8988T (cell line): ENCODE results near the gene FGF14.
A peak's percentile ranks its signal among the peaks of the same experiment; 100 is the strongest.

Experiments used
- DNase-seq: peaks from one replicate; pipeline ENCODE4 v3.0.0; 2011

Gene FGF14

DNA sequence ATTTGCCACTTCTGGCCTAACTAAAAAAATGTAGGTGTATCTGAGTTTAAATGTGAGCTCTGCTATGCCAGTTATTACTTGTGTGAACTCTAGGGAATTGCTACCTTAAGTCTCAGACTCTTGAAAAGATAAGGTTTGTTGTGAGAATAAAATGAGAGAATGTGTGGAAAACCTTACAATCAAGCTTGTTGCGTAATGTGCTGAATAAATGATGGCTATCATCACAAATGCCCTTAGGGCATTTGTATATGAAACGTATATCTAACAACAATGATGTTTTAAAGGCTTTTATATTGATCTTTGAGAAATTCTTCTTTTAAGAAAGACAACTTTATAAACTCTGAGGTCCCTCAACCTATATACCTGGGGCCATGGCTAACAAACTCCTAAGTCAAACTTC lies 564.6 kb downstream of the FGF14 start:
- DNase-seq, result no peak

DNA sequence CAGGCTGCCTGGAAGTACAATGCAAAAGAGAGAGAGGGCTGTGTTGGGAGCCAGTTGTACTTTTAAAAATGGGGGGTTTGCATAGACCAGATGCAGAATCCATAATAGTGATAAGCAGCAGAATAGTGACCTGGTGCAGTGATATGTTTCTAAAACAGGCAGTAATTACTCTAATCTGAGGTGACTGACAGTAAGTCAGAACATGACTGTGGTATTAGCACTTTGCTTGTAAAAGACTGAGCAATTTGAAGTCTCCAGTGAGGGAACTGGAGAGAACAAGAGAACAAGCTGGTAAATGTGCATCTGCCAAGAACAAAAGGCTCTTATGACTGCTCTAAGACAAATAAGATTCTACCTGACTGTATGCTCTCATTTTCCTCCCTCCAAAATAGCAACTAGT lies 565.9 kb downstream of the FGF14 start:
- no peak for DNase-seq

DNA sequence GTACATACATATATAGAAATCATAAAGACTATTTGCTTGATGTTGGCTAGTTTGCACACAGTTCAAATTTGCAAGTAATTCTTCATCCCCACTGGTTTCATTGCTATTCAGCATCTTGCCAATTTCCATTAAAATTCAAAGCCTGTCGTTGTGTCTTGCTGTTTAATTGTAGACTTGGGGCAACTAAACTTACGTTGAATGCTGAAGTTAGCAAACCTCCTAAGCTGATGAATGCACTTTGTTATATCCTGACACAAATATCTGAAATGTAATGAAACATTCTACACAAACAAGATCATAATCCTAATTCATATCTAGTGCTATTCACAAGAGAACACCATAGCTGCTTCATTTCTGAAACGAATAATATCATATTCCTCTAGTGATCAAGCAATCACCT lies 568.2 kb downstream of the FGF14 start:
- DNase-seq, result no peak

DNA sequence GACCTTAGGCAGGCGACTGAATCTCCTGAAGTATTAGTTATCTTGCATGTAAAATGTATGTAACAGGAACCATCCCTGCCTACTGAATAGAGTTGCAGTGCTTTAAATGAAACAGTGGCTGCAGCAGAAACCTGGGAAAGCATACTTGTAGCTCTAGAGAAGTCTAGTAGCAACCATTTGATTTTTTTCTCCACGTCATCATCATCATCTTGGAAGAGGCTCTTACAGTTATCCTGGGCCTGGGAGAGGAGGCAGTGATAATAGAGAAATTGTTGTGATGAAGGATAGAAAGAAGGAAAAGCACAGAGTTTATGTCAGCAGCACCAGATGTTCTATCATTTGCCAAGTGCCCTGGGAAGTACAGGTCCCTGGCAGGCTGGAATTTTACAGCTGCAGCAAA lies 571.8 kb downstream of the FGF14 start:
- DNase-seq, result no peak

DNA sequence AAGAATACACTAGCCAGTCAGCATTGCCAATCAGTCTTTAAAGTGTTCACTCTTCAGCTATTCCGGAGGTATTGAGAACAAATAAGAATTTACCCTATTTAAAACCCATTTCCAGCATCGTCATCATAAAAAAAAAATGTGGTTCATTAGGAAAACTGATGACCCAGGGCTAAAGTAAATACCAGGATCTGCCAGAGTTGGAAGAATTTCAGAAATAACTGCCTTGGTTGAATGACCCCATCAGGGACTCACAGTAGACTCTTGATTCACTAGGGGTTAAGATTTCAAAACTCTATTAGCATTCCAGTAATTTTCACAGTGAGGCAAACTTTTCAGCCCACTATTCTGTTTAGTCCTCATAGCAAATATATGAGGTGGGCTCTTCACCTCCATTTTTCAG lies 572.4 kb downstream of the FGF14 start:
- no peak for DNase-seq

DNA sequence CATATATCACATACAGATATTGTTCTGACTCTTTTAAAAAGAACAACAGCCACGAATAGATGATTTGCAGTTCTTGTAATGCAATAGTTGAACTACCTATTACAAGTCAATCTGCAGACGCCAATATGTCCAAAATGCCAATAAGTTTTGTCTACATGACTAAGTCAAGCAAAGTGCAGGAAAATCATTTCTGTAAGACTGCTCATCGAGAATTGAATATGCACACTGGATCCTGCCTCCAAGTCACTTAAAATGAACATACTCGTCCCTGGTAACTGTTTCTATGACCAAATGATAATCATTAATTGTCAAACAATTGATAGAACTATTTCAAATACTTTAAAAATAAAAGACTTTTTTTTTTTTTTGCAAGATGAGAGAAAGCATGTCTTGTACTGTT lies 573.7 kb downstream of the FGF14 start:
- no peak for DNase-seq

DNA sequence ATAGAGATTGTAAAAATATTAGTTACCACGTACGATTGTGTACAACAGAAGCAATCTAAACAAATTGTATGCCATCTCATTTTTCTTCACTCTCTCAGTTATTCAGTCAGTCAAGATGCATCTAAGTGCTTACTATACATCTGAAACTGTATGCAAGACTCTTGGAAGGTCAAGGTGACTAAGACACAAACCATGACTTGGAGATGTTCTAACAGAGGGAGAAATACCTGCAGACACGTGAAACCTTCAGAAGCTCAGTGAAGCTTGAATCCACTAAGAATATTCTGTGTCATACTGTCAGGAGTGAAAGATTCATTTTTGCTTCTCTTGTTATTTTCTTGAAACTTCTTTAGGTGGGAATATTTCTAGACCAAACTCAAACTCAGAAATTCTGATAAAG lies 584.0 kb downstream of the FGF14 start:
- no peak for DNase-seq

DNA sequence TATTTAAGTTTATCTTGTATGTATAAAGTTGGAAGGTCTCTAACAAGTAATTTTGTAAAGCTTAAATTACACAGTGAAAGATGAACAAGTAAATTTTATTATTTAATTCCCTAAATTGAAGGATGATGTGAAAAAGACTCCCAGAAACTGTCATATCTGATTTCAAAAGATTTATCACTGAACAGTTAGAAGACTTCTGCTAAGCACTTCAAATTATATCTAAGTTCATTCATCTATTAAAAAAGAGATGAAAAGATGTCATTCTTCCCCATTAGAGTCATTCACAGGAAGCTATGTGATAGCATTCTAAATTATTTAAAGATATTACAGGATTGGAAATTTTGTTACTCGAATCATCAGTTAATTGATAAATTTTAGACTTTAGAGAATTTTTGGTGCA lies 590.0 kb downstream of the FGF14 start:
- no peak for DNase-seq

DNA sequence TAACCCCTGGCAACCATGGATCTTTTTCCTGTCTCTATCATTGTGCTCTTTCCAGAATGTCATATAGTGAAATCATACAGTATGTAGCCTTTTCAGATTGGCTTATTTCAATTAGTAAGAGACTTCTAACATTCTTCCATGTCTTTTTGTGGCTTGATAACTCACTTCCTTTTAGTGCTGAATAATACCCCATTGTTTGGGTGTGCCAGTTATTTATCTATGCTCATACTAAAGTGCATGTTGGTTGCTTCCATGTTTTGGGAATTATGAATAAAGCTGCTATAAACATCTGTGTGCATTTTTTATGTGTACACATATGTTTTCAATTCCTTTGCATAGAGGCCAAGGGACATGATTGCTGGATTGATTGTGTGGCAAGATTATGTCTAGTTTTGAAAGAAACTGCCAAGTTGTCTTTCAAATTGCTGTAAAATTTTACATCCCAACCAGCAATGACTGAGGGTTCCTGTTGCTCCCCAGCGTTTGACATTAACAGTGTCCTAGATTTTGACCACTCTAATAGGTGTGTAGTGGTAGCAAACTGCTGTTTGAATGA lies 590.5 kb downstream of the FGF14 start:
- DNase-seq, result no peak

DNA sequence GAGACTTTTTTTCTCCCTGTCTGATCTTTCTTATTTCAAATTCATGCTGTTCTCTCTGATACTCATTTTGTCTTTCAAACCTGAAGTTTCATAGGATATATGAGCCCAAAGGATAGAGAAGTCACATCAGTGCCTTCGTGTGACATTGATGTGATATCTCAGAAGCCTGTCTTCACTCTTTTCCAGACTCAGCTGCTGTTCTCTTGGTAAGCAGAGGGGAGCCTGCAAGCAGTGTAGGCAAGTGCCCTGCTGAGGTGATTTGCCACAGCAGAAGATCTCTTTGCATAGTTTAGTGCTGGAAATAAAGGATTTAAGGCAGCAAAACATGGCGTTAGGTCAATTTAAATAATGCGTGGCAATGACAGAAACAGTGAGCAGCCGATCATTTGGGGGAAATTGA lies 602.7 kb downstream of the FGF14 start:
- no peak for DNase-seq

DNA sequence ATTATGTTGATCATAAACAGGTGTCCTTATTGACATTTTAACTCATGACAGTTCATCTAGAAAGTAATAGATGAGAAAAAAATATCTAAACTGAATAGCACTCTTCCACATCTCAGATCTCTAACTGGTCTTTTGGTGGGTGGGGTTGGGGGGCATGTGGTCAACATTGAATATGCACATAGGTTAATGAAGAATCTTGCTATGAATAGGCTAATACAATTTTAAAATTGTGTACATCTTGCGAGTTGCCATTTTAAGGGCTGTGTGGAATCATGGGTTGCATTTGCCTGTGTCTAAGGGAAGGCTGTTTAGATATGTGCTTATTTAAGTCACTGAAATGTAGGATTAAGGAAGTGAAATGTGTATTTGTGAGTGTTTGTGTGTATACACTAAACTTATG lies 603.4 kb downstream of the FGF14 start:
- DNase-seq, result no peak

DNA sequence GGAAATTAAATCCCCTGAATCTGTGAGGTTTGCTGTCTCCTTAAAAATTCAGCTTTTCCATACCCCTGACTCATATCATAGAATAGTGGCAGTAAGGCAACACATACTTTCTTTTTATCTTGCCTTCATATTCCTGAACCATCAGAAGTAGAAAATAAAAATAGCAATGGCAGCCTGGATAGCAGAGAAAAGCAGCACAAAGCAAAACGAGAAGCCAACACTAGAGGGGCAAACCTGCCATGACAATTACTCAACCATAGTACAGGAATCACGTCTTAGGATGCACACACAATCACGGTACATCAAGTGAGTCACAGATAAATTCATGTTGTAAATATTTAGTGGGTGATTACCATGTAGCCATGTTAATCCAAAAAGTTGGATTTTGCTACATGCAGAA lies 606.4 kb downstream of the FGF14 start:
- no peak for DNase-seq

DNA sequence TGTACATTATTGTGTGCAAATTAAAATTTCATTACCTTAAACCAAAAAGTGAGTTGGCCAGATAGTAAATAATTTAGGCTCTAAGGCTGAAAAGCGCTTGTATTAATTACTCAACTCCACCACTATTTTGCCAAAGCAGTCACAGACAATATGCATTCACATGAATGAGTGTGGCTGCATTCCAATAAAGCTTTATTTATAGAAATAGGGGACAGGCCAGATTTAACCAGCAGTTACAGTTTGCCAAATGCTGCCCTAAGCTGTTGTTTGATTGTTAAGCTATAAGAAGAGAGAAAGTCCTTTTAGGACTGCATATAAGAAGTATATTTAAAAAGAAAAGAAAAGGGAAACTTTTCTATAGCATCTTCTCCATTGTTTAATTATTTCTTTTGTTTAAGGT lies 606.8 kb downstream of the FGF14 start:
- no peak for DNase-seq

DNA sequence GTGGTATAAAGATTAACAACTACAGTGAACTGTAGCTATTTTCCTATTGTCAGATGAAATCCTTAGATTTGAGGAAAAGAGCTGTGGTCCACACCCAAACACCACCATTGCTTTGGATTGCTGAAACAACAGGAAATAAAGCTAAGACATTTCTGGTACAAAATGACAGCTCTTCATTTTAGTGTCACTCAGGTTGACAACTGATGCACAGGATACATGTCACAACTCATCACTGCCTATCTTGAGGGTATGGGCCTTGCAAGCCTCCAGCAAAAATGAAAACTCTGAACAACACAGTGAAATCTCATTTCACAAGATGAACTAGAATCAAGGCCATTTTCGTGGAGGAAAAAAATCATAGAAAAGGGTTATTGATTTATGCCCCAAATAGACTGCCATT lies 609.7 kb downstream of the FGF14 start:
- DNase-seq, result no peak

DNA sequence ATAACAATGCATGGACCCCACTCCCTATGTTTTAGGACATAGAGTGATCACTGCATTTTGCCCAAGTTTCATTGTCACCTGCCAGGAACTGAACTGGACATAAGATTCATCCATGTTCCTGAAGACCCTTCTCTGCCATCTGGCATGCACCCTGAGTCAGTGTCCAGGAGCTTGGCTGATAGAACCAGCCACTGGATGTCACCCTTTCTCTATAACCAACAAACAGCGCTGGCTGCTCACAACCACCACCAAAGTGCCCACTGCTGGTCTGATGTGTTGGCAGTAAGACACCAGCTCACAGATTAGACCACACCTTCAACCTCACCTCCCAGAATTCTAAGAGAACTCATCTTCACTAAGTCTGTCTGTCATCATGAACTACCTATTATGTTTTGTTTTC lies 616.0 kb downstream of the FGF14 start:
- peak; percentile 13 for DNase-seq

DNA sequence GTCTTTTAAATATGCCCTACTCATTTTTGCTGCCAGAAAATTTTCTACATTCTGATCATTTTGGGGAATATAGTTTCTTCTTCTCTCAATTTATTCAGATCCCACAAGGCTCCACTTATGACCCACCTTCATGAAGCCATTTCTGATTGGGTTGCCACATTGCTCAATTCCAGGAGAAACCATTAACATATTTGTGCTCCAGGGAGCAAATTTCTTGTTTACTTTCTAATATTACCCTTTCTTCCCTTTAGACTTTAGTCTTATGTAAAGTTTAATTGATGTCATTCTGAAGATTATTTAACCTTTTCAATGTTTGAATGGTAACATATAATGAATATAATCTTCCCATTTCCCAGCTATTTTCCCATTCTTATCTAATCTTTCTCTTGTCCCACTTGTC lies 617.5 kb downstream of the FGF14 start:
- DNase-seq, result no peak

DNA sequence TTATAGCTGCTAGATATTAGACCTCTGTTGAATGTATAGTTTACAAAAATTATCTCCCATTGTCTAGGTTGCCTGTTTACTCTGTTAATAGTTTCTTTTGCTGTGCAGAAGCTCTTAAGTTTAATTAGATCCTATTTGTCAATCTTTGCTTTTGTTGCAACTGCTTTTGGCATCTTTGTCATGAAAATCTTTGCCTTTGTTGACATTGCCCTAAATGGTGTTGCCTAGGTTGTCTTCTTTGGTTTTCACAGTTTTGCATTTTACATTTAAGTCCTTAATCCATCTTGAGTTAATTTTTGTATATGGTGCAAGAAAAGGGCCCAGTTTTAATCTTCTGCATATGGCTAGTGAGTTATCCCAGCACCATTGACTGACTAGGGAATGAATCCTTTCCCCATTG lies 618.3 kb downstream of the FGF14 start:
- no peak for DNase-seq

DNA sequence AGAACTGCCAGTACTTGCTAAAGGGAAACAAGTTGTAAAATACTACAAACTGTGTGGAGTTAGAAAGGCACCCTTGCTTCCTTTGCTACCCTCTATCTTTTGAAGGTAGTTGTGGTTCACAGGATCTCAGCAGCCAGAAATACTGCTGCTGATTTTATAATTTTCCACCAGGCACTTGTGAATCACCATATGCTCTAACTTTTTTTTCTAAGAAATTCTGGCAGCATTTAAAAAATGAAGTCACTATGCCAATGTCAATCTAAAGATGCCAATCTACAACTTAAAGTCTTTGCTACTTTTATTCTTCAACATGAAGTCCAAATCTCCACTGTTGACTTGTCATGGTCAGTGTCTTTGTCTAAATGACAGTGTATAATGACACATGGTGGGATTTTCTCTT lies 621.6 kb downstream of the FGF14 start:
- no peak for DNase-seq

DNA sequence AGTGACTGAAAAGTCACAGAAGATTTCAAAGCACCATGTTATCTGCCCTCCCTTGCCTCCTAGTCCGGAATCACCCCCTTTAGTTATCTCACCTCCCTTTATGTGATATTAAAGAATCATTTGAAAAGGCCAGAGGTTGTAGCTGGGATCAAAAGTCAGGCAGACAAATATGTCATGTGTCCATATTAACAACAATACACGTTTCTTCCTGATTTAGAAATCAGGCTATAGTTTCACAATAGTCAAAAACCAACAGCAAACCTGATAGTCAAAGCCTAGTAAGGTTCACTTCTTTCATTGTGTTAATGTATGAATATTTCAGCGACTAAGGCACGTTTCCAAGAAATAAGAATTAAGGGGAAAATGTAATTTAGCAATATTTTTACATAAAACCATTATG lies 622.7 kb downstream of the FGF14 start:
- DNase-seq, result no peak

DNA sequence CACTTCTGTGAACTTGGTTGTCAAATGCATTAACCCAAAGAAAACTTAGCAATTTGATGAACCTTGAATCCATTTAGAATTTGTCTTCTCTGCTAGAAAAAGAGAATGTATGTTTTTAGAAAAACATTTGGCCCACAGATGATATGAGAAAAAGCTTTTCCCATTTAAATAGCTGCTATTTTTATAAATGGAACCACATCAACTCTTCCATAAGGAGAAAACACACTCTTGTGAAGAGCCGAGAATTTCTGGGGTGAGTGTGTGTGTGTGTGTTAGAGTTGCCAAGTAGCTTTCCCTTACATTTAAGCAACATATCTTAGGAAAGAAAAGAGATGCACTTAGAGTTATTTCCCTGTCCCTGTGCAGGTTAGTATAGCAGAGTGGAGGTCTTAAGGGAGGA lies 626.6 kb downstream of the FGF14 start:
- DNase-seq, result no peak

DNA sequence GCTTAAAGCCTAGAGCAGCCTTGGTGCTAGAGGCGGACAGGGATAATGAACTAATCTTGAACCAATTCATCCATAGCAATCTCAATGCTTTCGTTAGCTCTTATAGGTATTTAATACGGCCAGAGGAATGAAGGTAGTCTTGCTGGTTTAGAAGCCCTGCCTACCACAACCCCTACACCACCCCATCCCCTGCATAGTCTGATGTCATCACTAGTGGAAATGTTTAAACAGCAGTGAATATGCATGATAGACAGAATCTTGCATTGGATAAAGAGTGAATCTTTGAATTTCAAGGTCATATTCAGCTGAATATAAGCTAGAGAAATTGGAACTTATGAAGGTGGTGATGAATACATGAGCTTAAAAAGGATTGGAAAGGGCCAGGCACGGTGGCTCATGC lies 627.5 kb downstream of the FGF14 start:
- no peak for DNase-seq

DNA sequence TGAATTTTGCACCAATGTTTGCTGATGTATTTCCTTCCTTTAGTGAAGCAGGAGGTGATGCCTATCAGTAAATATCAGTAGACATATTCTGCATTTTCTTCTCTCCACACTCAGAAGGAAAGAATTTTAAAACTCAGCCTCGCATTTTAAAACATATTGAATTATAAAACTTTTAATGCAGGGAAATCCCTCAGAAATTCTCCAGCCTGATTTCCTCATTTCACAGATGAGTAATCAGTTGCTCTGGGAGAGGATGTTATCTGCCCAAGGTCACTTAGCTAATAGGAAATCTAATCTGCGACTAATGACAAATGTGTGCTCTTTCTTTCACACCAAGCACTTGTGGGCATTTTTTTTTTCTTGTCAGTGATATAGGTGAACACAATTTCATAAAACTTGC lies 628.8 kb downstream of the FGF14 start:
- no peak for DNase-seq

DNA sequence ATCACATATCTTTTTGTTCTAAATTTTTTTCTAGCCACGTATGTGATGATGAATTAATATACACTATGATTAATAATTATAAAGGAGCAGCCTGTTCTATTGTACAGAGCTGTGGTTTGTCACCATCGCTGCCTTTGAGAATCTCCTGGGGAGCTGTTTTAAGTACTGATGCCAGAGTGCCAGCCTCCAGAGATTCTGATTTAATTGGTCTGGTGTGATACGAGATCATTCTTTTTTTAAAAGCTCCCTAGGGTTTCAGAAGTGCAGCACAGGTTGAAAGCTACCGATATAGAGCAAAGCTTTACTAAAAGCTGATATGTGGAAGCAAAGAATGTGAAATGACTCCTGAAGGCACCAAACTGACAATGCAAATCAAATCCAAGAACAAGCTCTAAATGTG lies 634.7 kb downstream of the FGF14 start:
- DNase-seq, result no peak

DNA sequence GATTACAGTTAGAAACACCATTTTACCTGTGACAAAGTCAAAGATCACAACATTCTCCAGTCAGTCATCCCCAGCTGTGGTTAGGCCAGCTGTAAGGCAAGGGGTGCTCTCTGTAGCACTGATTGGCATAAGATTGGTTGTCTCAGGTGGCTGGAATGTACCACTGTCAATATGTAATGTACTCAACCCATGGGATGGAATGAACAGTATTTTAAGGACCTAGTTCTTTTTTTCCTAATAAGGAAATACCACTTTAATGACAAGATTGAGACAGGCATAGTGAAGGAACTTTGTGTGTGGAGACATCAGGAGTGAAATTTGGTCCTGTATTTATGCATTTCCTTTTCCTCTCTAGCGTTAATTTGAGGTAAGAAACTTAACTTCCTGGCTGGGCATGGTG lies 638.7 kb downstream of the FGF14 start:
- no peak for DNase-seq

DNA sequence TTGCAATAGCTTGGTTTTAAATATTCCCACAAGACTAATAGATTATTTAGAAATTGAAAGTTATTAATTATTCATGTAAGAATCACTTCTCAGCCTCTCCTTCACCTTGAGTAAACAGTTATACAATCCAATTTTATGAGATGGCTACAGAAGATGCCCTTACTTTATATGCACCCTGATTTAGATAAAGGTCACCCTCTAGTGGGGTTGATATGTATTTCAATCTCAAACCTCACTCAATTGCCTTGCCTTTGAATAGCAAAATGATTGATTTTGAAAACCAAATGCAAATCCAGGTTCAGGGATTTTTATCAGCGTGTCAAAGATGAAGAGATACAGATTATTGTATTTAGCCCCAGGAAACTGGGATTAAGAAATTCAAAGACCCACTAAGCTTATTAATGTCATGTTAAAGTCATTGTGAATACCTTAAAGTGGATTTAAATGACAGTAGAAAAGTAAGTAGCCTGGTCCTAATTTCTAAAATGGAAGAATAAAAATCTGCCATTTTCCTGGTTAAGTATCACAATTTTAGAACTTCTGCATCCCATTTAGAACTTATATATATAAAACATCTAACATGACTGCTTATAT lies 644.3 kb downstream of the FGF14 start:
- DNase-seq, result no peak
